Activated CD4-positive, CD25-positive, alpha-beta regulatory T cell treated with anti-CD3 and anti-CD28 coated beads, Interleukin-2, amount 50 U/mL, for 72 hours (primary cell): ENCODE measurements around the gene C10orf120.

Experiments used
- DNase-seq: peaks from one replicate; pipeline ENCODE4 v3.0.0; 2021

C10orf120 gene

GRCh38 chr10:122658356-122659049, 41.1 kb downstream of the C10orf120 start:
- no peak for DNase-seq

GRCh38 chr10:122657729-122658128, 41.9 kb downstream of the C10orf120 start:
- DNase-seq = no peak

DNA sequence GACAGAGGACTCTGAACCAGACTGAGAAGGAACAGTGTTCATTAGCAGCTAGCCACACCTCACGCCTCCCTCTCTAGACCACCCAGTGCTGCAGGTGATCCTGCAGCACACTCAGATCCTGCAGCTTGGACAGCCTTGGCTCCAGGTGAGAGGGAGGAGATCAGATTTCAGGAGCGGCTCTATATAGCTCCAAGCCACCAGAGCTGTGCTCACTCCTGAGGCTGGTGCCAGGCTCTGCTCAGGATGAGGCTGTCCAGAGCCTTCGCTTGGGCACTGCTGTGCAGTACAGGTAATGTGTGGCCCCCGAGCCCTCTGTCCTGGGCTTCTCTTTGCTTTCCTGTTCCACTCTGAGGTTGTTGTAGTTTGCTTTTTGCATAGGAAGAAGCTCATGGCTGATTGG, 42.4 kb downstream of the C10orf120 start:
- DNase-seq = no peak

DNA sequence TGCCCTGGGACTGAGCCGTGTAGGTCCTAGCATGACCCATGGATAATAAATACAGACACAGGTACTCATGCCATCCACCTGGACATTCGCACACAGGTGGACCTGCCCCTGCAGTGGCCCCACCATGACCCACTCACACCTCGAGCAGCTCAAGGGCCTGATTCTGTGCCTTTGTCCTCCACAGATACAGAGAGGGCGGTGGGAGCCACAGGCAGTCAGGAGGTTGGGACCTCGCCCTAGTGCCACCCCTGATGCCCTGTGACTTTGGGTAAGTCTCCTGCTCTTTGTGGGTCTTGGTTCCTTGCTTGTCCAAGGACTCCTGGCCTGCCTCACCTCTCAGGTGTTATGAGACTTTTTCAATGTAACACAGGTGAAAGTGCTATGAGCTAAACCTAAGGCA, 42.9 kb downstream of the C10orf120 start:
- no peak for DNase-seq

GRCh38 chr10:122656308-122656705, 43.3 kb downstream of the C10orf120 start:
- no peak for DNase-seq

DNA sequence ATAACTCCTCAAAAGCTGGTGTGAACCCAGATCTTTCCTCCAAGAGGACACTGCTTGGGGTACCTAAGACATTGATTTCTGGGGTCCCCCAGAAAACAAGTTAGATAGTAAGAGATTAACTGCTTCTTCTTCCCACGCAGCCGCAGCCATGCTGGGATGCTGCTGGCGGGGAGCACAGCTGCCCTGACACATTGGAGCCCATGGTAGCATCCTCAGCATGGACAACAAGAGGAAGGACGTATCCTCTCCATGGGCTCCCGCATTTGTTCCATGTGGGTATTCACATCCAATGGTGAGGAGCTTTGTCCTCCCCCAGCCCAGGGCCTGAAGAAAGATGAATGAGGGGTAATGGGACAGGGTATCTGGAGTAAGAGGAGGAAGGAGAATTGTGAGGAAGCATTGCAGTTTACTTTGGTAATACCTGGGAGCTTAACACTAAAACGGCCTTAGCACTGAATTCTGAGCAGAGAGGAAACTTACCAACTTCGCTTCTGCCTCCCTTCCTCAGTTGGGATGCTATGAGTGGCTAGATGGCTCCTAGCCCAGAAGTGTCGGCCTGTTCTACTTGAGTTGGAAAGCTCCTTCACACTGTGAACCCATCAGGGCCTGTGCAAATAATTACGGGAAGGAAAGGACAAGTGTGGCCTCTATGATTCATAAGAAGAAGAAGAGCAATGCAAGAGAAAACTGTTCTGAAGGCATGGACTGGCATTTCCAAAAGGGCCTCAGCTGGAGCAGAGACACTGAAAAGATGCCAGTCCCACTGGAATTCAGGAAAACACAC, 43.9 kb downstream of the C10orf120 start:
- DNase-seq = no peak

- DNase-seq = no peak
Measured at GRCh38 chr10:122650331-122650730, 49.3 kb downstream of the C10orf120 start.

DNA sequence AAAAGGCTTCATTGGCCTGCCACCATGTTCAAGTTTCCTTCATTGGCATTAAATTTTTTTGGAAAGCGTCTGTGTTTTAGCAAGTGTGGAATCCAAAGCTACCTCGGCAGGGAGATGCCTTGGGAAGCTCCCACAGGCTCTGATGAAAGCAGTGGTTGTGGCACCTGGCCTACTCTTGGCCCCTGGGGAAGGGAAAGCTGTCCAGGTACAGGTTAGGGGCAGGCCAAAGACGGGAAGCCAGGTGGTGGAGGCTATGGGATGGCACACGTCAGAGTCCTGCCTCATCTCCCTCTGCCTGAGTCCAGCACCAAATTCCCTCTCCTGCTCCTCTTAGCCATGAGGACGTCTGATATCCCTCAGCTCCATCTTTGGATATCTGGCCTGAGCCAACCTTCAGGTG, 49.7 kb downstream of the C10orf120 start:
- no peak for DNase-seq

DNA sequence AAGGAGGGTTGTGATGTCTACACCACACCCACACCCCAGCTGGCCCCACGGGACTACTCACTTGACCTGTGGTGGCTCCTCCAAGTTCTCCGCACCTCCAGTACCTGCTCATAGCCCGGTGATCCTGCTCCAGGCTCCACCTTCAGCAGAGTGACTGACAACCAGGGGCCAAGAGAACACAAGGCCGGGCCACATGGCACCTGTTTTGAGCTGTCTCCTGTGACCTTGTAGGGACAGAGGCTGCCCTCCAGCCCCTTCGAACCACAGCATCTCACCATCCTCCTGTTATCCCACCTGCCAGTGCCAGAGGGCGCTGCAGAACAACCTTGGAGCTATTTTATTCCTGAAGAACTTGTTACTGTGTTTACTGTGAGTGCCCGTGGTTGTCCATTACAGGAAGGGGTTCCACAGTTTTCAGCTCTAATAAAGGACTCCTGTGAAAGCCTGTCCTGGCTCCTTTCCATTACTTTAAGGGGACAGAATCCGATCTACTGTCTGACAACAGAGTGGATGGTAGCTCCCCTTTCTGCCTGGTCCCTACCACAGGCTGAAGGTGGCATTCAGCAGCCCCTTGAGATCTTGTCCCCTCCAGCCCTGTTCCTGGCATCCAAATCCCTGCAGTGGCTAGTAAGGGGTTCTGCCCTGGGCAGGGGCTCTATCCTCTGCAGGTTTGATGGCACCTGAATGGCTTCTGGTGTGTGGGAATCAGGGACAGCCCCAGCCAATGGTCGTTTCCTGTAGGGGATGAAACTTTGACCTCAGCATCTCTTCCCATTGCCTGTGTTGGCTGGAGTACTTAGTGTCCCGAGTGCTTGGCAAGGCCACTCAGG, 50.8 kb downstream of the C10orf120 start:
- peak; percentile 34 for DNase-seq
